ENCODE results near the gene TRAK1.

DNA sequence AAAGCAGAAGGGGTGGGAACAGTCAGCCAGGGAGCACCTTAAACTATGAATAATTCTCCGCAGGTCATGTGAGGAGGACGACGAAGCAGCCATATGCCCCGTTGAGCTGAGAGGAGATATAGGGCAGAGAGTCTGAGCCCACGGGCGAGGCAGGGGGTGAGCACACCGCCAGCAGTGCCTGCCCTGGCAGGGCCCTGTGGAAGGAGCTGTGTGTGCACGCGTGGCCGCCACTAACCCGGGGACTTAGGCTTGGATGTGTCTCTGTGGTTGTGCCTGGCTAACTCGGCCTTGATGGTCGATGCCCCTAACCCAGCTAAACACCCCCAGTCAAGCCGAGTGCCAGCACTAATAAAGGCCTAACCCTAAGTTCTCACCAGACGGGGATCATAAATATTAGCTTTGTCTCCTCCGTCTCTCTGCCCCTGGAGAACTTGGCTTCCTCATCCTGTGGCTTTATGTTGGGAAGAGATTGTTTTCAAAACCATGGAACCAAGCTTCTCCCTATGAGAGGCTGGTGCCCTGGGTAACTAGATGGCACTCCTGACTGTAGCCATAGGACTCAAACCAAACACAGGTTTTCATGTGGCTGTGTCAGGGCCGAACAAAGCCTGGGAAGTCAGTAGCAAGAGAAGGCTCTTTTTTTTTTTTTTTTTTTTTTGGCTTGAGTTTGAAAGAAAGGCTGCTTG is 129.4 kb downstream of the TRAK1 start:
- TF ChIP-seq USF2 (CRISPR knock-in tag; IDR thresholded peaks at IDR 0.05) (no peak), CTCF (IDR thresholded peaks at IDR 0.05) (no peak)
